RPMI7951 (cell line): ENCODE data around the gene RIMS3. TPM values are rescaled to one million over a fixed set of nuclear protein-coding genes. Genes with fewer than 3 reads are reported as not detected.
A peak's percentile ranks its signal among the peaks of the same experiment; 100 is the strongest.

Source experiments
- DNase-seq: peaks from one replicate; pipeline ENCODE4 v3.0.0-alpha.2; 2012; ENCODE audit warnings: low read depth
- total RNA-seq: library from RNA; depleted of rRNA; stranded (reverse); fragments of >200 nt; shearing (Covaris generic); gene quantifications from 2 replicates; pipeline ENCODE4 v1.2.3, GENCODE V29; 2014

RIMS3 gene
- total RNA-seq, 1 experiment from 2014 or later: 0.84 TPM

DNA sequence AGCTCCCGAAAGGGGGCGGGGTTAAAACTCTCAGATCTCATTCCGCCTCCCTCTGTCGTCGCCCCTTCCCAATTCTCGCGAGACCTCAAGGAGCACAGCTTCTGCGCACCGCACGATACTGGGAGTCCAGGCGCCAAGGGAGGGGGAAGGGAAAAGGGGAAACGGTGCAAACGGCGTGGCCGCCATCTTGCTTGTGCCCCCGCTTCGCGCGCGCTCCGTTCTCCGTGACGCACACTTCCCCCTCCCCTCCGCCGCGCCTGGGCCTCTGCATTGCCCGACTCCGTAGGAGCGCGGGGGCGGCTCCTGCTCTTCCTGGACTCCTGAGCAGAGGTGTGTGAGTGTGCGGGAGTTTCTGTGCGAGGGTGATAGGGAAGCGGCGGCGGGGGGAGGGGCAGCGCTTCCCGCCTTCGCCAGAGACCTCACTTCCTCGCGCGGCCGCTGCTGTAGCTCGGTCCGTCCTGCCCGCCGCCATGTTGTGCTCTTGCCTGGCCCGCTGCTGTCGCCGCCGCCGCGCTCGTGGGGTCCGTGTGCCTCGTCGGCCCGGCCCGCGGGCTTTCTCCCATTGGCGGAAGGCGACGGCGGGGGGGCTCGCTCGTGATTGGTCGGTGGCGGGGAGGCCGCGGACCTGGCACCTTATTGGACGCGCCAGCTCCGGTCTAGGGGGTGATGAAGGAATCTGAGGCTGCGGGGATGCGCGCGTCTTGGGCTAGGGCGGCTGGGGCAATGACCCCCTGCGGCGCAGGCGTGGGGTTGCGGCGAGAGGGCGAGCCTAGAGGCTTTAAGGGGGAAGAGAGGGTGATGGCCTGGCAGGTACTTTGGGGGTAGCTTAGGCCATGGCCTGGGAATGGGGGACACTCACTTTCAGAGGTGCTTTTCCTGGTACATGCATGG, 26.3 kb upstream of the RIMS3 start, which contains the start of gene NFYC:
NFYC (plus strand) TSS at position 167 of the 891 bp plus-strand sequence. CDS start 47,140 bp downstream, outside the sequence.
- peak; percentile 98 for DNase-seq

- no peak for DNase-seq
Measured at GRCh38 chr1:40690771-40691537, 25.5 kb upstream of the RIMS3 start.

- no peak for DNase-seq
Measured at GRCh38 chr1:40689737-40690136, 24.3 kb upstream of the RIMS3 start.

GRCh38 chr1:40687661-40688060, 22.2 kb upstream of the RIMS3 start:
- no peak for DNase-seq

- no peak for DNase-seq
Measured at GRCh38 chr1:40687059-40687458, 21.6 kb upstream of the RIMS3 start.

DNA sequence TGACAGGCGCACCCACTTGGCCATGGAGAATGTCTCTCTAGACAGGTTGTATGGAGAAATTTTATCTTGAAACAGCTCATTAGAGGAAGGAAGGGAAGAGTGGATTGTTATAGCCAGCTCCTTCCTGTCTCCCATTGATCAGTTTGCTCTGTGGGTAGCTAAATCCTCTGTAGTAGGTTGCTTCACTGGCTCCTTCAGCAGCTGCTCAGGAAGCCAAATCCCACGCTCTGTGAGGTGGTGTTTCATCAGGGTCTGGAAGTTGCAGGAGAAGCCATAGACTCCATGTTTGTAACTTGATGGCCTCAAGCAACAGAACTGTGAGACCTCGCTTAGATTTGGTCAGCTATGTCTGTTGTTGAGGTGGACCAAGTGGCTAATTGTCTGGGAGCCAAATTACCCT, 19.2 kb upstream of the RIMS3 start:
- DNase-seq: no peak

- no peak for DNase-seq
Measured at GRCh38 chr1:40679165-40679953, 13.9 kb upstream of the RIMS3 start.

GRCh38 chr1:40676501-40676900, 11.0 kb upstream of the RIMS3 start:
- no peak for DNase-seq

- no peak for DNase-seq
Measured at GRCh38 chr1:40673452-40673851, 8.0 kb upstream of the RIMS3 start.

DNA sequence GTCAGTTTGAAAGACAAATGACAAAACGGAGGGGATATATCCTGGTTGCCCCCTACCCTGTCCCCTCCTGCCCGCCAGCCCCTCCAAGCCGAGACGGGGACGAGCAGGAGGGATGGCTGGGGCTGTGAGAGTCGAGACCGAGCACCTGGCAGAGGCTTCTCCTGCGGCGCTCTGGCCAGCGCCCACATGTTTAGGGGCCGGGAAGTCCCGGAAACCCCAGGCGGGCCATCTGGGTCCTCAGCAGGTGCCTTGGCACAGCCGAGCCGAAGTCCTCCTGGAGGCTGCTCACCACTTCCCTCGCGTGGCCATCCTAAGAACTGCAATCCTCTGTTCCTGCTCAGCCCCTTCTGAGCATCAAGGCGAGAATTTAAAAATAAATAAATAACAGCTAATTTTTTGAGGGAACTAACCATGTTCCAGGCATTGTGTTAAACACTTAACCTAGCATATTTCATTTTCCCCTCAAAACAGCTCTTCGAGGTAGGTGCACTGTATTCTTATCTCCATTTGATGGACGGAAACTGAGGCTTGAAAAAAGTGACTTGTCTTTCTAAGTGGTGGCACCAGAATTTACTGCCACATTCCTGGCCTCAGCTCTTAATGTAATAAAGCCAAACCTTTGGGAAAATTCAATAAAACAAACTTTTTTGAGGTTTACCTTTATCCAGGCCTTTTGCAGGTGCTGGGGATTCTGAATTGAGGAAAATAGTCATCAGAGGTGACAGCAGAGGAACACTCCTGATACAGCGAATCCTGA, 3.5 kb upstream of the RIMS3 start:
- DNase-seq: peak; percentile 59

- no peak for DNase-seq
Measured at GRCh38 chr1:40664791-40665190, 691 bp downstream of the RIMS3 start.

DNA sequence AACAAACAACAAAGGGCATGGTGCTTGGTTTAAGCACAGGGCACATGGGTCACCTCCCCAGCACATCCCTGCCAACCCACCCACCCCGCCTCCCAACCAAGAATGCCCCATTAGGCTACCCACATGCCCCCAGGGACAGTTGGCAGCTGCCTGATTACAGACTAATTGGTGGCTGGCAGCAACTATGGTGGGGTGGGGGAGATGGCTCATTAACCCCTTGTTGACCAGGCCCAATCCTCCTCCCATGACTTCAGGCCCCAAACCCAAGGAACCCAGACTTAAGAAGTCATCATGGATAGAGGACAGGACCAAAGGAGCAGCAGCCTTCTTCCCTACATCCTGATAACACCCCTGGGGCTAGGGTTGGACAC, 1.3 kb downstream of the RIMS3 start:
- DNase-seq: no peak

DNA sequence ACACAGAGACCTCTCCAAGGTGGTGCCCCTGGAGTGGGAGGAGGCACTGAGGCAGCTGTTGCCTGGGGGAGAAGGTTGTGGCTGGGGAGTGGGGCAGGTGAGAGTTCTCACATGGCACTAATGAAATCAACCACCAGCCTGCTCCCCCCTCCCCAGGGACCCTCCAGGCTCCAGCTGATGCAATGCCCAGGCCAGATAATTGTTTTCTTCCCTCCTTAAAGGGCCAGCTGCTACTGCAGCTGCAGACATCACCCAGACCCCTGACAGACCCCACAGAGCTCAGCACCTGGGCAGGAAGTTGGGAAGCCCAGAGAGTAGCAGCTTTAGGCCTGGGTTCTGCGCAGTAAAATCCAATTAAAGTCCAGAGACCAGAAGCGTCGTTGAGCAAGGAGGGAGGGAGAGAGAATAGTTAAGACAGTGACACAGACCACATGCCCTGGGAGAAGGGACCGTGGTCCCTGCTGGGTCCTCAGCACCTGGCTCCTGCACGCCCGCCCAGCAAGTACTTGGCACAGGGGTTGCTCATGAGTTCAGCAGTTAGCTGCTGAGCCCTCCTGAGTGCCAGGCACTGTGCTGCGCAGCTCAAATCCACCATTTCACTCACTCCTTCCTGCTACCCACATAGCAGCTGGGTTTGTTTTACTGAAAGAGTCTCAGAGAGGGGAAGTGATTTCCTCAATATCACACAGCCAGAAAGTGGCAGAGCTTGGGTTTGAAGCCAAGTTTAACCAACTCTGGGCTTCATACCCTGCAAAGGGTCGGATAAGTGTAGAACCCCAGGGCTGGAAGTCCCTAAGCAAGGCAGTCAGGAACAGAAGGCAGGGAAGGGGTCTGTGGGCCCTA, 1.9 kb downstream of the RIMS3 start:
- no peak for DNase-seq

DNA sequence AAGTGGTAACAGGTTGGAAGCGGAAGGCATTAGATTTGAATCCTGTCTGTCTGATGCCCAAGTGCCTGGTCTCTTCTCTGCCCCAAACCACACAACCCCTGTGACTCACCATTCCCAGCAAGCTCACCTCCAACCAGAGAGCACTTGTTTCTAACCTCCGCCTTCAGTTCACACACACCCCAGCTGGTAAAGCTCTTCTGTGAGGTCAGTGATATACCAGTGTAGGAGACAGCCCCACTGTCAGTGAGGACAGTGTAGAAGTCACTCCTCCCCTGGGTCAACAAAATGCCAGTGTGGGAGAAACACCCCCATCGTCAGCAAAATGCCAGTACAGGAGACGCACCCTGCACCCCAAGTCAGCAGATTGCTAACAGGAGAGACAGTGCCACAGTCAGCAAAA, 2.6 kb downstream of the RIMS3 start:
- peak; percentile 54 for DNase-seq

- DNase-seq: no peak
Measured at GRCh38 chr1:40662151-40662550, 3.3 kb downstream of the RIMS3 start.

DNA sequence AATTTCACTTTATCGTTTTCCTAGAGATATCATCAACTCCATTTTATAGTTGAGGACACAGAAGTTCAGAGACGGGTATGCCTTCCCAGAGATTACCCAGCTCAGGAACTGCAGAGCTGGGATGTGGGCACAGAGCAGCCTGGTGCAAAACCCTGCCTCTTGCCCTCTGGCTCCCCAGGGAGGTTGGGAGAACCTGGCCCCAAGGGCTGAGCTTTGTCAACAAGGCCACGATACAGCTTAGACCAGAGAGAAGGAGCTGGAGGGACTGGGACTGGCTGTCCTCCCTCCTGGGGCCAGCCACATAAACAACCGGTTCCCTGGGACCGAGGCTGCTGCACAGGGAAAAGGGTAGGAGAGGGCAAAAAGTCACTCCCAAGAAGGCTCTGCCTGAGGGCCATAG, 3.8 kb downstream of the RIMS3 start:
- no peak for DNase-seq

DNA sequence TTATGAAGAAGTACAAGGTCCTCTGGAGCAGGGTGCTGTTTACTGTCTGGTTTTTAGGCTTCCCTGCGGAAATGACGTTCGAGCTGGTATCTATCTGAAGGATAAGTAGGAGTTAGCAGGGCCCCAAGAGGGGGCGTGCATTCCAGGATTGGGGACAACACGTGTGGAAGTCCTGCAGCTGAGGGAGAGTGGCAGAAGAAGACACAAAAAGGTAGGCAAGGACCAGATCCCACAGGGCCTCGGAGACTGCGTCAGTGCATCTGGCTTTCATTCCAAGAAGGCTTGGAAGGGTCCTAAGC, 5.9 kb downstream of the RIMS3 start:
- DNase-seq: no peak

DNA sequence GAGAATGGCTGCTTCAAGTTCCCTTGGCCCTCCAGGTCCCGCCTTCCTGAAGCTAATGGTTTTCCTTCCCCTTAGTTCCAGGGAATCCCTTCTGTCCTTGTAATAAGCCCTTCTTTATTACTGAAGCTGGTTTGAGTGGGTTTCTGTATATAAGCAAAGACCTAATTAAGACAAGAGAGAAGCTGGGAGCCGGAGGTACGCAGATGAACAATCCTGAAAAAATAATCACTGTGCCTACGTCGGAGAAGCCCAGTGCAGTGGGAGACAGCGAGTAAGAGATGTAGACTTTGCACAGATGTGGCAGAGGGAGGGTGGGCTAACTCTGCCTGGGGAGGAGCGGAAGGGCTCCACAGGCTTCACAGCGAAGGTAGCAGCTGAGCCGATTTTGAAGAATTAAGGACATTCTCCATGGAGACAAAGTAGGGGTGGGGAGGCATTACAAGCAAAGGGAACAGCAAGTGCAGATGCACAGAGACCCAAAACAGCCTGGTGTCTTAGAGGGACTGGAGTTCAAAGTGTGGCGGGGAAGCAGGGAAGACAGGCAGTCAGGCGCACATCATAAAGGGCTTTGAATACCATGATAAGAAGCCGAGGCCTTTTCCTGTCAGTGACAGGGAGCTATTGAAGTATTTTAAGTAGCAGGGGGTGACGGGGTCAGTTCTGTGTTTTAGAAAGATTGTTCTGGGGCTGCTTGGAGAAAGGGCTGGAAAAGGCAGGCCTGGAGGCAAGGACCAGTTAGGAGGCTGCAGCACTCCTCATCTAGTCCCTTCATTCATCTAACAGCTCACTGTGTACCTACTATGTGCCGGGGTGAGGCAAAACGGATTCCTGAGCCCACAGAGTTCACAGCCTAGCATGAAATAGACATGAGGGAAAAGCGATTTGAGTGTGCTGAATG, 6.5 kb downstream of the RIMS3 start:
- no peak for DNase-seq

DNA sequence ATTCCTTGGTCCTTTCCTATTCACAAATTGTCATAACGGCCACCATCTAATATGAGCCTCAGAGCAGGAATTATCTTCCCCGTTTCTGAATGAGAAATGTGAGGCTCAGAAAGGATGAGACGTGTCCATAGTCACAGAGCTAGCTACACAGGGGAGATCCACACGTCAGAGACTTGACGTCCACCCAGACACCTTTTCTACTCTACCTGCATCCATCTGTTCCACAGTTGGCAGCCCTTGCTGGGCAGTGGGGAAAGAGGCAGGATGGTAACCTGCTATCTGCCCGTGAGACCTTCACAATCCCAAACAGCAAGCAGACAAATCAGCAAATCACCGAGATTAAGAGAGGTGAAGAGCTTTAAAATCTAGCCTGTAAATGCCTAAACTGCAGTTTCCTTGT, 8.4 kb downstream of the RIMS3 start:
- DNase-seq: no peak
